ENCODE results near the gene MCC.
"Not testable (repeated sequence)": the region's sequence is repeated elsewhere in the genome, so short reads cannot be mapped to it uniquely, and the experiment has no call there.

MCC gene

DNA sequence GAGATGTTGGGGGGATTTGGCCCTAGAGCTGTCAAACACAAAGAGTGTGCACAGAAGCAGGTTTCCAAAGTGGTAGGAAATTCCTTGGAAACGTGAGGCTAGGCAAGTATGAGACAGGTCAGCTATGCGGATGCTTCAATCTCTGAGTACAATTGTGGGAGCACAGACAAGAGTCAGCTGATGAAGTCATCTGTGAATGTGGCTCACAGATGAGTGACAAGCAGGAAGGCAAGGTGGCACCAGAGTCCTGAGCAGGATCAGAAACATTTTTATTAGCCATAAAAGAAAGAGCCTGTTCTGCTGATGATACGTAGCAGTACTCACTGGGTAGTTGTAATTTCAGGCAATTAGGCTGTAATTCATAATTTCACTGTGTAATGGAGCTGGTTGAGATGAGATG is 394.7 kb downstream of the MCC start:
- no peak for DNase-seq

DNA sequence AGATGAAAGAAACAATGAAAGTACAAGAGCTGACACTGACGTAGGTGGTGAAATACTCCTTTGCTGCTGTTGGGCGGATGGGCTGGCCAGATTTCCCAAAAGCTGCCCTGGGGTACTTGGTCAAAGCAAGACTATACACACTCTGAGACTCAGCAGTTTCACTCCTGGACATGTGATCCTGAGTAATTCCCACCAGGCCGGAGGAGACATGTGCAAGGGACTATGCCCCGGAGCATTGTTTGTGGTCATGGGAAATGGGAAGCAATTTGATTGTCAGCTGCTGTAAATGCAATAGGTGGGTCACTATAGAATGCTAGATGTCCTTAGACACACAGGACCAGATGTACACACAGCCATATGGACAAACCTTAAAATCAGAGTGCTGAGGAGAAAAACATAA is 395.6 kb downstream of the MCC start:
- DNase-seq, result no peak

DNA sequence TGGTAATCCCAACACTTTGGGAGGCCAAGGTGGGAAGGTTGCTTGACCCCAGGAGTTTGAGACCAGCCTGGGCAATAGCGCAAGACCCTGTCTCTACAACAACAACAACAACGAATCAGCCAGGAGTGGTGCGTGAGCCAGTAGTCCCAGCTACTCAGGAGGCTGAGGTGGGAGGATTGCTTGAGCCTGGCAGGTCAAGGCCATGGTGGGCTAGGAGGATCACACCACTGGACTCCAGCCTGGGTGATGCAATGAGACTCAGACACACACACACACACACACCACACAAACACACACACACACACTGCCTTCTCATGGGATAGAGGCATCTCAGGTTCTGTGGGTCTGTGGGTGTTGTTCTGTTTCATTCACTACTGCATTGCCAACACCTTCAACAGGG is 396.6 kb downstream of the MCC start:
- DNase-seq, result no peak

DNA sequence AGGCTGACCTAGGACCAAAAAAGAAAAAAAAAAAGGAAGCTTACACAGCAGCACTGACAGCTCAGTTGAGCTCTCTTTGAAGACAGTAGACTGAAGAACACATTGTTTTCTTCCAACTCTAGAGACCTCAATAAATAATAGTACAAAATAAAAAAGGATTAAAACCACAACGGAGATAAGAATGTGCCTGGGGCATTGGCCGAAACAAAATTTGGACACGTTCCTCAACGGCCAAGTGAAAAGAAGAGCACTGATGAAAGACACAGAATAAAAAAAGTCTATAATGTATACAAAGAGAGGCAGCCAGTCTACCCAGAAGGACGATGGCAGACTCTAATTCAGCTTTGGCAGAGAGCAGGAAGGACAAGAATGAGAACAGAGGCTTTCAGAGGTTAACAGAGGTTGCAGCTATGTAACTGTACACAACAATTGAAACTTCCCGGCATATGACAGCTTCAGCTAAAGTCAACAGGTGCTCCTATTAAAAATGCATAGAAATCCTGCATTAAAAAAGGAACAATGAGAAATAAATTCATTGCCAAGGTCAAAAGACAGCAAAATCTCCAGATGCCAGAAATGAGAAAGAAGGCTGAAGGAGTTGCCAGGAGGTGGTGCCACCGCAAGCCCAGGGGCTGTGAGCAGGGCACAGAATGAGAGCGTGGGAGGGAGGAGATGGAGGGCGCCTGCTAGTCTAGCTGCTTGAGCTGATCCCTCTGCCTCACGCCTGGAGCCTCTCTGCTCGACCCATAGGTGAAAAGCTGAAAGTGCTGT is 397.7 kb downstream of the MCC start:
- no peak for DNase-seq

DNA sequence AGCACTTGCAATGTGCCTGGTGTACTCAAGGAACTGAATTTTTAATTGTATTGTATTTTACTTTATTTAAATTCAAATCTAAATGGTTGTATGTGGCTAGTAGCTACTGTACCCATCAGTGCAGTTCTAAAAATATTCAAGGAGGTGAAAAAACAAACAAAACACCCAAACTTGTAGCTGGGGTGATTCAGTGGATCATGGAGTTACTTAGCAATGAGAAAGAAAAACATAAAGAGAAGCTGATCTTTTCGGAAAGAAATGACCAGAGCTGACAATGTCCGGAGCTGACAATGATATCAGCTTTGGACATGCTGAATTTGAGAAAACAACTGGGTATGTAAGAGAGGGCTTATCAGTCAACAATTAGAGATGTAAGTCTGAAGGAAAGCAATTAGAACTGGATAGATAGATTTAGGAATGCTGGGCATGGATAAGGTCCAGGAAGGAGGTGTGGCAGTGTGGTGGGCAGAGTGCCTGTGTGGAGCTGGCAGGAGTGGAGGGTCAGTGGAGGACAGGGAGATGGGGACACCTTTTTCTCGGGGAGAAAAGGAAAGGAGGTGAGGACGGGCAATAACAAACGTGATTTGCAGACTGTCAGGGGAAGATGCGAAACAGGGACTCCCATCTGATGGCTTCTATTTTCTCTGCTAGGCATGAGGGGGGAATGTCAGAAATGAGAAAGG is 398.5 kb downstream of the MCC start:
- no peak for DNase-seq

DNA sequence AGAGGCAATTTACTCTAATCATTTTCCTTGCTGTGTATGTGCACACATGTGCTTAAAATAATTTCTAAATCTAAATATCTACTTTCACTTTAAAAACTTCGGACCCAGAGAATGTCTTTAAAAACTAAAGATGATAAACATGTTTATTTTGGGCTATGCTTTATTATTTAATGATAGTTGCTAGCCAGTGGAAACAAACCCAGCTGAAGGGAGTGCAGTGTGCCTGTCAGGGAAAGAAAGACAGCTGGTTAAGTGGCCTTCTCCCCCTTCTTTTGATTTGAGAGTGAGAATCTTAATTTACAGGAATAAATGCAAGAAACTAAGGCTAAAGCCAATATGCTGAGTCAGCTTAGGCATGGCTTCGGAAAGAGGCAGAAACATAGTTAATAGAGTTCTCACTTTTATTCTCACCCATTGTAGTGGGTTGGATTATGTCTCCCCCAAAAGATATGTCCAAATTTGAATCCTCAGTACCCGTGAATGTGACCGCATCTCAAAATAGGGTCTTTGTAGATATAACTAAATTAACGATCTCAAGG is 400.2 kb downstream of the MCC start:
- no peak for DNase-seq

DNA sequence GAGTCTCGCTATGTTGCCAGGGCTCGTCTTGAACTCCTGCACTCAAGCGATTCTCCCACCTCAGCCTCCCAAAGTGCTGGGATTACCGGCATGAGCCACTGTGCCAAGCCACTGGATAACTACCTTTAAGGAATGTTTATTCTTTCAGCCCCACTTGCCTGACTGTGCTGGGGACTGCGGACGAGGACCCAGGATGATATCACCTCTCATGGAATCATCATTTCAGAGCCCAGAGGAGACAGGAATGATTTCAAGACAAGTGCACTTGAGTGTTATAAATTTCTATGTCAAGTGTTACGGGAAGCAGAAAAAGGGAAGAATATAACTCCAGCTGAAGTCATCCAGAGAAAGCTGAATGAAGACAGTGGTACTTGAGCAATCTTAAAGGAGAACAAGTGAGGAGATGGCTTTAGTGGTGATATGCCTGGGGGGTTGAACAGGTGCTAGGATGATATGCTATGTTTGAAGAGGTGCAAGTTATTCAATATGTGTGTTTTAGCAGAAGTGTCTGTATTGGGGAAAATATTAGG is 402.3 kb downstream of the MCC start:
- DNase-seq, result no peak

DNA sequence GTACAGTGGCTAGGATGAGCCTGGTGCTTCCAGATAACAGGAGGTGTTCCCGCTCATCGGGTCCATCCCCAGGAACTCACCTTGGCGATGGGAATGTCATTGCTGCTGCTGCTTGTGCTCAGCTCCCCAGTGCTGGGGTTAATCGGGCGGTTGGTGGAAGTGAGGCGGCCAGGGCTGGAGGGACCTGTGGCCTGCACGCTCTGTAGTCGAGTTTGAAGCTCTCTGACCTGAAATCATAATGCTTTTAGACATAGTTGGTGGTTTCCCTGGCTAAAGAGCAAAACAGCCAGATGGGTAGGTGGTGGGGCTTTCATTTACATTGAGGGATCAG is 403.2 kb downstream of the MCC start:
- no peak for DNase-seq

DNA sequence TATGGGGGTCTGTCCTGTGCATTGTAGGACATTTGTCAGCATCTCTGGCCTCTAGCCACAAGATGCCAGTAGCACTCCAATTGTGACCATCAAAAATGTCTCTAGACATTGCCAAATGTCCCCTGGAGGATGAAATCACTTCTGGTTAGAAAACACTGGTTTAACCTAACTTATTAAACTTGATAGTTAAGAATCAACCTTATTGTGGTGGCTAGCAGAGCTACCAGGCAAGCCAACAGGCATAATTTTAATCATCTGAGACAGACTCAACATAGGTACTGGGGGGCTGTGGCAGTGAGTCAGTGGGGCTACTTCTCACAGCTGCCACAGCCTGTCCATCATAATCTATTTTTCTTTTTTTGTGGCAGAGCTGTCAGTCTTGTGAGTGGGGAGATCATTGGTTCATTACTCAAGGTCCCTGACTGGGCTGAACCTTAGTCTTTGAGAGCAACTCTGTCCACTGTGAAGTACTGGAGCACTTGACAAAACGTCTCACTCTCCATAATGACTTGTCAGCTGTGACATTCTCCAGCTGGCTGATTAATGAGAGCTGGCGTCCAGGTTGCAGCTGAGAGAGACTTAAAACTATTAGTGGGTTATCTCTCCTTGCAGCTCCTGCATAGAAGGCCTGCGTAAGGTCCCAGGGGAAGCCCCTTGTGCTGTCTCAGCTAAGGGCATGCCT is 403.7 kb downstream of the MCC start:
- DNase-seq, result peak; percentile 0

DNA sequence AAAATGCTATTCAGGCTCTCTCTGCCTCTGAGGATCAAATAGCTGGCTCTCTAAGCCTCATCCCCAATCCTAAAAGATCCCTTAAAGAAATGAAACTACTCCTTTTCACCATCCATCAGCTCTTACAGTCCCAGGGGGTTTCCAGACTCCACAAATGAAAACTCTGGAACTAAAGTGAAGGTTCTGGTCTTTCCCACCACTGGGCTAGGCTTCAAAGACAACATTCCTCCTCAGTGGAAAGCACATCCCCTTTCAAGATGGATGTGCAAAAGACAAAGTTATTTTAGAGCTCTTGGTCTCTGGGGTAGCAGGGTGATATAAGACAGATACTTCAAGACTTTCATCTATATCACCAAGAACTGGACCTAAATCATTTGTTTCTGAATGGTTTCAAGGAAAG is 404.8 kb downstream of the MCC start:
- DNase-seq, result no peak

DNA sequence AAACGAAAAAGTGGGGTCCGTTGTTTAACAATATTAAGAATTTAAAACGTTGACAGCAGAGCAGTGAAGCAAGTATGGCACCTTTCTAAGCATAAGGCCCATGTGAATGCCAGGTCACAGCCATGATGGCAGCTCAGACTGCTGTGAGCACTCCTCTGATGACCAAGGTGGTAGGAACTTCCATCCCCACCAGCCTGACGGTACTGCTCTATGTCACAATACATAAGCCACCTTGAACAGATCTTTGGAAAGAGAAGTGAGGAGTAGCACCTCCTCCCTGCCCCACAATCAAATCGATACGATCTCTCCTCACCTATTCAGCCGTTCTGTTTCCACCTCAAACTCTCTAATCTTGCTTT is 405.7 kb downstream of the MCC start:
- no peak for DNase-seq

DNA sequence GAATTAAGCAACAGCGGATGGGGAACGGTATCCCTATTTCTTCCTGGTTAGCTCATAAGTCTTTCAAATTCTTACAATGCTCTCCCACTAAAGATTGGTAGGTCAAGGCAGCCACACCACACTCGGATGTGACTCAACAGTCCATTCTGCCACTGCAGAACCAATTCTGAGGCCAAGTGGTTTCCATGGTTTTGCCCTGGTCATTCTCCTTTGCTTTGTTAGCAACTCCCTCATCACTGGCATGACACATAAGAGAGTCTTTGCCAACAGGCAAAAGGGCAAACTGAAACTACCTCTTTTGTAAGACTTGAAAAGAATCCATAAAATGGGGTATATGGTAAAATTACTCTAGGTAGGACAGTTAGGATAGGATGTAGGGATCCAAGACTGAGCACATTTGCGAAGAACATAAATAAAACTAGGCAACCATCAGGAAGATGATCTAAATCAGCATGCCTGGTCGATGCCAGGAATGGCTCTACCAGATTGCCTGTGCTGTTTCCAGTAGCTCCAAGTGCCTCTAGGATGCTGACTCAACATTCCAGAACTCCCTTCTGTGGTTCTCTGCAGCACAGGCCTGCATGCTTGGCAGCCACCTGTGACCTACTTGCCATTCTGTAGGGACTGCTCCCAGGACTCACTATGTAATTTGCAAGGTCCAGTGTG is 406.2 kb downstream of the MCC start:
- no peak for DNase-seq

DNA sequence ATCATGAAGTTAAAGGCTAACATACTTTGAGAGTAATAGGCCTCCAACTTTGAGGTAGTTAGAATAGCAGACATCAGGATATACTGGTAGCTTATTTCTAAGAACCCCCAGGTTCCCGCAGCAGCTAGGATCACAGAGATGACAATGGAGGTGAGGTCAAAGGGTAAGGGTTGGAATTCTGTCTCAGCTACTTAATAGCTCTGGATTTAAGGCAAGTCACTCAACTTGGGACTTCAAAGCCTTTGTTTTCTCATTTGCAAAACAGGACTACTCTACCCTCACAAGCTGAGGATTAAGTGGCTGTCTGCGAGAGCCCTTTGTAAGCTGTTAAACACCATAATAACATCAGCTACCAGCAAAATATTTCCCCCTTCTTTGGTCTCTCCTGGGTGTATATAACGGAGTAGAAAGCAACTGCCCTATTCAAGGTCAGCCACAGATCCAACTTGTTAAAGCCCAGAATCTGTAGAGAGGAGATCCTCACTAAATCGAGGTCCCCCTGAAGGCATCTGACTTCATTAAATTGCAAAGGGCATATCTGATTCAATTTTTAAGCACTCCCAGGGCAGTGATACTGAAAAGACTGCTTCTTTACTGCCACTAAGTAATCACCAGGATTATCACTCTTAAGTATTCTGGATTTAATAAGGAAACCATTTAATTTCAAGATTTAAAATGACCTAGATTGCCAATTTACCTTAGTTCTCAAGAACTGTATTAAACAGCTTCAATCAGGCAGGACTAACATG is 407.0 kb downstream of the MCC start:
- DNase-seq, result no peak

DNA sequence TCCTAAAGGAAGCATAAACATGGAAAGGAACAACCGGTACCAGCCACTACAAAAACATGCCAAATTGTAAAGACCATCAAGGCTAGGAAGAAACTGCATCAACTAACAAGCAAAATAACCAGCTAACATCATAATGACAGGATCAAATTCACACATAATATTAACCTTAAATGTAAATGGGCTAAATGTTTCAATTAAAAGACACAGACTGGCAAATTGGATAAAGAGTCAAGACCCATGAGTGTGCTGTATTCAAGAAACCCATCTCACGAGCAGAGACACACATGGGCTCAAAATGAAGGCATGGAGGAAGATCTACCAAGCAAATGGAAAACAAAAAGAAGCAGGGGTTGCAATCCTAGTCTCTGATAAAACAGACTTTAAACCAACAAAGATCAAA is 411.6 kb downstream of the MCC start:
- not testable (repeated sequence) for DNase-seq

DNA sequence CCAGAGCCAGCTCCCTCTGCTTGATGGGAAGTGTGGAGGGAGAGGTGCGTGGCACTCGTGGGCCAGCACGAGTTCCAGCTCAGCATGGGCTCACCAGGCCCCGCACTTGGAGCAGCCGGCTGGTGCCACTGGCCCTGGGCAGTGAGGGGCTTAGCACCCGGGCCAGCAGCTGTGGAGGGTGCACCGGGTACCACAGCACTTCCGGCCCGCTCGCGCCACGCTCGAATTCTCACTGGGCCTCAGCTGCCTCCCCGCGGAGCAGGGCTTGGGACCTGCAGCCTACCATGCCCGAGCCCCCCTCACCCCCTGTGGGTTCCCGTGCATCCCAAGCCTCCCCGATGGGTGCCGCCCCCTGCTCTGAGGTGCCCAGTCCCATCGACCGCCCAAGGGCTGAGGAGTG is 413.2 kb downstream of the MCC start:
- no peak for DNase-seq

DNA sequence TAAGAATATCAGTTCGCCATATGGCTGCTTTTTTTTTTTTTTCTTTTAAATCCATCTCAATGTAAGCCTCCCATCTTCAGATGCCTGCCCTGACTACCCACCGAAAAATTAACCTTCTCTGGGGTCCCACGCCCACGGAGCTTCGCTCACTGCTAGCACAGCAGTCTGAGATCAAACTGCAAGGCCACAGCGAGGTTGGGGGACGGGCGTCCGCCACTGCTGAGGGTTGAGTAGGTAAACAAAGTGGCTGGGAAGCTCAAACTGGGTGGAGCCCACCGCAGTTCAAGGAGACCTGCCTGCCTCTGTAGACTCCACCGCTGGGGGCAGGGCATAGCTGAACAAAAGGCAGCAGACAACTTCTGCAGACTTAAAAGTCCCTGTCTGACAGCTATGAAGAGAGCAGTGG is 414.6 kb downstream of the MCC start:
- DNase-seq, result not testable (repeated sequence)

DNA sequence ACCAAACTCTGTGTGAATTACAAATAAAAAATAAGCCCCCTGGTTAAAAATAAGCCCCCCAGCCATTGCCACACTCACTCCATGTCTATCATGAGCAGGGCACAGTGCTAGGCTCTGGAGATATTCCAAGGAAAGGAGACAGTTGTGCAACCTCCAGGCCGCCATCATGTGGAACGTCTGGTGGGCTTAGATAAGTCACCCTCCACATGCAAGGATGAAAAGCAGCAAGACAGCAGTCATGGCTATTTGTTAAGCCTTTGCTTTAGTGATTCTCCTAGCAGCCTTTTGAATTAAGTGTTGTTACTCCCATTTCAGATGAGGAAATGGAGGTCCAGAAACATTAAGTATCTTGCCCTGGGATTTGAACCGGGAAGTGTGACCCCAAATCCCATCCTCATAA is 416.9 kb downstream of the MCC start:
- peak; percentile 31 for DNase-seq

DNA sequence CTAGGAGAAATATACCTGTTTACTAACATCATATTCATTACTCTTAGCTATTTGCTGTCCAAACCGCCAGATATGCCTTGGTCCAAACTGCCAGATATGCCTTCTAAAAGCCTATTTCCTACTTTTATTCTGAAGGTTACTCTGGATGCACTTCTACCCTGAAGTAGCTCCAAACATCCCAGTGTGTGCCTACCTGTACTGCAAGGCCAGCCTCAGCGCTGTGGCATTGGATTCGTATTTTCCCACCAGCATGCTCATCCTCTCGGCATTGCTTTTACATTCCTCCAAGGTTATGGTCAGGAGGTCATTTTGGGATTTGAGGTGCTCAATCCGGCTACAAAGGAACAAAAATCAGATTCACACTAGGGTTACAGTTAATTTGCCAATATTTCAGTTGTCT is 417.4 kb downstream of the MCC start:
- no peak for DNase-seq

DNA sequence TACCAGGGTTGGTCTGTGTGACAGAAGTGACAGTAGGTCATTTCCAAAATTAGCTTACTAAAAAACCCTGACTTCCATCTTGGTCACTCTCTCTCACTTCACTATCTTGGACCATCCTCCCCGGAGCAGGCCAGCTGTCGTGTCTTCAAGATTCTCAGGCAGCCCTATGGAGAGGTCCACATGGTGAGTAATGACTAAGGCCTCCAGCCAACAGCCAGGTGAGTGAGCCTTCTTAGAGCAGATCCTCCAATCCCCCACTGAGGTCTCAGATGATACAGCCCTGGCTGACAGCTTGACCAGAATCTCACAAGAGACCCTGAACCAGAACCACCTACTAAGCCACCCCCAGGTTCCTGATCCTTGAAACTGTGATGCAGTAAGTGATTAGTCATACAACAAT is 419.7 kb downstream of the MCC start:
- no peak for DNase-seq

DNA sequence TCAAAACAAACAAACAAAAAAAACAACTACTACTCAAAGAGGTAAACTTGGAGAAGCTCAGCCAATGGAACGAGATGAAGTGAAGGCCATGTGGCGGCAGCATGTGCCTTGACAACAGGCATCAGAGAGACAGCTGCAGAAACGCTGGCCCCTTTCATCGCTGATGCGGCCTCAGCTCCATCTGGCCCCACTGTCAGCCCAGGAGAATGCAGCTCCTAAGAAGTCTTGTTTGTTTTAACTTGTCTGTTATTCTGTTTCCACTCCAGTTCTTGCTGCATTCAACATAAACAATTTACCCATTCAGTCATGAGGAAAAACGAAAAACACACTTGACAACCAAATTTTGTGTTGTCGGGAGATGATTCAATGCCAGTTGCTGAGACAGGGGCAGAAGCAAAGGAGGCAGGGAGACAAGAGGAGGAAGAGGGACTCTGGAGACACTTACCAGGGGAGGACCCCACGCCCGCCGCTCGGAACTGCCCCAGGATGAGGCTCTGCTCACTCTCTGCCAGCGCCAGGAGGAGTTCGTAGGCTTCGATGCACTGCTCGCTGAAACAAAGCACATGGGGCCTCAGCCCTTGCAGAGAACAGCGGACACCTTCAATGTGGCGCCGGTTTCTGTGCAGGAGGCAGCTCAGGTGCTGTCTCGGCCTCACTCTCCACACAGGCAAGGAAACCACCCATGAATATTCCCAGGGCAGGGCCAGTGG is 420.5 kb downstream of the MCC start:
- no peak for DNase-seq

DNA sequence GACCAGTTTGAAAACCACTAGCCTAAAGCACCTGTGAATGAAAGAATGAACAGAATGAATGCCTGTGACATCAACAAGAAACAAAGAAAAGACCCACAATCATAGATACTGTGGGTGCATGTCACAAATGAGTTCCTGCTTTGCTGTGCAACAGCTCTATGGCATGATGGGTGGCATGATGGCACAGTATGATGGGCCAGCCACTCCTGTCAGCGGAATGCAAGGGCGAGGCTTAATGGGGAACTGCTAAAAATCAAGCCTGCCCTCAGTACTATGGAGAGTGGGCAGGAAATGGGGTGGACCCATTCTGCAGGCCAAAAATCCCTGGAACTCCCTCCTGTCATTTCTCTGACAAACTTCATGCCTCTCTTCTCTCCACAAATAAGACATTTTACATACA is 422.6 kb downstream of the MCC start:
- no peak for DNase-seq

DNA sequence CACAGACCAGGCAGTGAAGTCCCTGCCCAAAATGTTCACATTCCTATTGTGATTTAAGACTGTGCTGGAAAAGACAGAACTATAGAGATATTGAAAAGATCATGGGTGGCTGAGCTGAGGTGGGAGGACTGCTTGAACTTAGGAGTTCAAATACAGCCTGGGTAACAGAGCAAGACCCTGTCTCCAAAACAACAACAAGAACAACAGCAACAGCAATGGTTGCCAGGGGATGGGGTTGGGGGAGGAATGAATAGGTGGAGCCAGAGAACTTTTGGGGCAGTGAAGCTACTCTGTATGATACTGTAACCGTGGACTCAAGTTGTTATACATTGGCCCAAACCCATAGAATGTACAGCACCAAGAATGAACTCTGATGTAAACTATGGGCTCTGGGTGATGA is 423.4 kb downstream of the MCC start:
- DNase-seq, result no peak
